Liver (tissue), 9 donors: Measurements from ENCODE around the gene BACH1. TPM values are rescaled to one million over a fixed set of nuclear protein-coding genes. Genes with fewer than 3 reads are reported as not detected.

Source experiments
- DNase-seq: peaks from one replicate; pipeline ENCODE4 v3.0.0-alpha.2; 2017; ENCODE audit warnings: low spot score
- H3K27ac ChIP-seq, 2 donors: one replicate each; pipeline ENCODE4 v1.7.0; 2013; ENCODE audit warnings: inconsistent platforms in 2 of 2, low read length in 2 of 2, control low read depth in 1 of 2, low read depth in 1 of 2, mild to moderate bottlenecking in 1 of 2
- H3K27me3 ChIP-seq, 4 donors: one replicate each; pipeline versions ENCODE4 v1.6.1 to v1.7.0; 2013; ENCODE audit warnings: low read length in 3 of 4, inconsistent platforms in 1 of 4, mild to moderate bottlenecking in 1 of 4, moderate library complexity in 1 of 4; ENCODE audit not compliant: control insufficient read depth in 4 of 4, insufficient read depth in 4 of 4
- H3K36me3 ChIP-seq, 4 donors: one replicate each; pipeline versions ENCODE4 v1.6.1 to v1.7.0; 2013; ENCODE audit warnings: low read length in 3 of 4, mild to moderate bottlenecking in 3 of 4, low read depth in 1 of 4, moderate library complexity in 1 of 4; ENCODE audit not compliant: control insufficient read depth in 4 of 4, insufficient read depth in 3 of 4
- H3K4me1 ChIP-seq, 4 donors: one replicate each; pipeline versions ENCODE4 v1.6.1 to v1.7.0; 2013; ENCODE audit warnings: low read length in 3 of 4, mild to moderate bottlenecking in 3 of 4, moderate library complexity in 1 of 4; ENCODE audit not compliant: control insufficient read depth in 4 of 4, insufficient read depth in 4 of 4
- H3K4me3 ChIP-seq, 3 donors: one replicate each; pipeline versions ENCODE4 v1.6.1 to v1.7.0; 2013; ENCODE audit warnings: low read length in 3 of 3, control low read depth in 1 of 3, low read depth in 1 of 3, mild to moderate bottlenecking in 1 of 3
- H3K9ac ChIP-seq, 2 donors: one replicate each; pipeline ENCODE4 v1.7.0; 2013; ENCODE audit warnings: low read length in 2 of 2, mild to moderate bottlenecking in 2 of 2, moderate library complexity in 2 of 2, control low read depth in 1 of 2, low read depth in 1 of 2
- H3K9me3 ChIP-seq, 4 donors: one replicate each; pipeline versions ENCODE4 v1.6.1 to v1.7.0; 2013; ENCODE audit warnings: low read length in 3 of 4; ENCODE audit not compliant: control insufficient read depth in 4 of 4
- CTCF ChIP-seq: fragments of 150-350 bp; IDR thresholded peaks from 2 replicates; pipeline ENCODE4 v1.5.1; 2017; ENCODE audit warnings: improper control_type of control experiment, low read depth, low read length; ENCODE audit not compliant: missing input control
- EGR1 ChIP-seq, 2 donors: IDR thresholded peaks; 2 replicates each; pipeline ENCODE4 v1.6.1; 2016 to 2018; ENCODE audit warnings: antibody characterized with exemption in 2 of 2, low read depth in 2 of 2
- FOXA1 ChIP-seq: IDR thresholded peaks from 2 replicates; pipeline ENCODE4 v1.6.1; 2016; ENCODE audit warnings: antibody characterized with exemption
- GABPA ChIP-seq, 2 donors: IDR thresholded peaks in 1 of 2; conservative IDR thresholded peaks in 1 of 2; 2 replicates each; pipeline ENCODE4 v1.6.1; 2016; ENCODE audit warnings: antibody characterized with exemption in 2 of 2, mild to moderate bottlenecking in 1 of 2, moderate library complexity in 1 of 2
- HNF4G ChIP-seq: IDR thresholded peaks from 2 replicates; pipeline ENCODE4 v1.6.1; 2016; ENCODE audit warnings: antibody characterized with exemption
- JUND ChIP-seq, 2 donors: IDR thresholded peaks; 2 replicates each; pipeline ENCODE4 v1.6.1; 2016; ENCODE audit warnings: antibody characterized with exemption in 2 of 2
- MAX ChIP-seq: IDR thresholded peaks from 2 replicates; pipeline ENCODE4 v1.6.1; 2016; ENCODE audit warnings: antibody characterized with exemption
- NR2F2 ChIP-seq: IDR thresholded peaks from 2 replicates; pipeline ENCODE4 v1.6.1; 2016; ENCODE audit warnings: antibody characterized with exemption
- RAD21 ChIP-seq, 2 donors: IDR thresholded peaks; 2 replicates each; pipeline ENCODE4 v1.6.1; 2016; ENCODE audit warnings: antibody characterized with exemption in 2 of 2, mild to moderate bottlenecking in 2 of 2
- SP1 ChIP-seq: IDR thresholded peaks from 2 replicates; pipeline ENCODE4 v1.6.1; 2018; ENCODE audit warnings: antibody characterized with exemption, mild to moderate bottlenecking
- TAF1 ChIP-seq: conservative IDR thresholded peaks from 2 replicates; pipeline ENCODE4 v1.6.1; 2016; ENCODE audit warnings: antibody characterized with exemption, mild to moderate bottlenecking
- ZBTB33 ChIP-seq: IDR thresholded peaks from 2 replicates; pipeline ENCODE4 v1.6.1; 2016; ENCODE audit warnings: antibody characterized with exemption
- WGBS: extraction: QIAGEN DNeasy Blood & Tissue Kit; methylation state at CpG from one replicate; pipeline ENCODE4 v1.1.7; 2013; 5-methylcytosine and 5-hydroxymethylcytosine counted together
- polyA plus RNA-seq, 2 donors: library from polyadenylated mRNA; stranded (reverse) in 1 of 2; unstranded in 1 of 2; fragments of 200-250 nt in 1 of 2; fragments of >200 nt in 1 of 2; fragmentation: Nextera tagmentation in 1 of 2; extraction: Ambion mirVana in 1 of 2; gene quantifications; one replicate each; pipeline versions ENCODE4 v1.2.1 to v1.2.3, GENCODE V29; 2013 to 2015
- total RNA-seq, 2 donors: library from RNA; depleted of rRNA; stranded (reverse); fragments of >200 nt; gene quantifications; one replicate each; pipeline ENCODE4 v1.2.3, GENCODE V29; 2014
- TF ChIP-seq, protein P1 (sequence below): IDR thresholded peaks from 2 replicates; pipeline ENCODE4 v1.6.1; 2016; ENCODE audit warnings: antibody characterized with exemption, mild to moderate bottlenecking
- TF ChIP-seq, protein P2 (sequence below): IDR thresholded peaks from 2 replicates; pipeline ENCODE4 v1.6.1; 2016; ENCODE audit warnings: antibody characterized with exemption
- donor health status: healthy.
- donor health status: healthy.
- donor health status: healthy.
- donor health status: healthy.
- donor health status: healthy.

BACH1 gene
- total and polyA plus RNA-seq, 4 donors = 7.5 to 47.1 (median 19.9) TPM

GRCh38 chr21:29303288-29303687 is 4.6 kb downstream of the BACH1 start:
- no peak overlapping the region for H3K4me3 ChIP-seq
- 15% methylated on average over 2 of the region's 2 CpGs for WGBS
- H3K27ac ChIP-seq = no peak overlapping the region
- H3K9ac ChIP-seq = no peak overlapping the region
- no peak for DNase-seq
- no peak for TF ChIP-seq FOXA1
- TF ChIP-seq SP1 = no peak
- TF ChIP-seq, protein P1, sequence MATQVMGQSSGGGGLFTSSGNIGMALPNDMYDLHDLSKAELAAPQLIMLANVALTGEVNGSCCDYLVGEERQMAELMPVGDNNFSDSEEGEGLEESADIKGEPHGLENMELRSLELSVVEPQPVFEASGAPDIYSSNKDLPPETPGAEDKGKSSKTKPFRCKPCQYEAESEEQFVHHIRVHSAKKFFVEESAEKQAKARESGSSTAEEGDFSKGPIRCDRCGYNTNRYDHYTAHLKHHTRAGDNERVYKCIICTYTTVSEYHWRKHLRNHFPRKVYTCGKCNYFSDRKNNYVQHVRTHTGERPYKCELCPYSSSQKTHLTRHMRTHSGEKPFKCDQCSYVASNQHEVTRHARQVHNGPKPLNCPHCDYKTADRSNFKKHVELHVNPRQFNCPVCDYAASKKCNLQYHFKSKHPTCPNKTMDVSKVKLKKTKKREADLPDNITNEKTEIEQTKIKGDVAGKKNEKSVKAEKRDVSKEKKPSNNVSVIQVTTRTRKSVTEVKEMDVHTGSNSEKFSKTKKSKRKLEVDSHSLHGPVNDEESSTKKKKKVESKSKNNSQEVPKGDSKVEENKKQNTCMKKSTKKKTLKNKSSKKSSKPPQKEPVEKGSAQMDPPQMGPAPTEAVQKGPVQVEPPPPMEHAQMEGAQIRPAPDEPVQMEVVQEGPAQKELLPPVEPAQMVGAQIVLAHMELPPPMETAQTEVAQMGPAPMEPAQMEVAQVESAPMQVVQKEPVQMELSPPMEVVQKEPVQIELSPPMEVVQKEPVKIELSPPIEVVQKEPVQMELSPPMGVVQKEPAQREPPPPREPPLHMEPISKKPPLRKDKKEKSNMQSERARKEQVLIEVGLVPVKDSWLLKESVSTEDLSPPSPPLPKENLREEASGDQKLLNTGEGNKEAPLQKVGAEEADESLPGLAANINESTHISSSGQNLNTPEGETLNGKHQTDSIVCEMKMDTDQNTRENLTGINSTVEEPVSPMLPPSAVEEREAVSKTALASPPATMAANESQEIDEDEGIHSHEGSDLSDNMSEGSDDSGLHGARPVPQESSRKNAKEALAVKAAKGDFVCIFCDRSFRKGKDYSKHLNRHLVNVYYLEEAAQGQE = no peak
- TF ChIP-seq, protein P2, sequence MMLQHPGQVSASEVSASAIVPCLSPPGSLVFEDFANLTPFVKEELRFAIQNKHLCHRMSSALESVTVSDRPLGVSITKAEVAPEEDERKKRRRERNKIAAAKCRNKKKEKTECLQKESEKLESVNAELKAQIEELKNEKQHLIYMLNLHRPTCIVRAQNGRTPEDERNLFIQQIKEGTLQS = no peak
- no peak for TF ChIP-seq GABPA (IDR thresholded peaks at IDR 0.05 in 1 of 2, conservative IDR thresholded peaks at IDR 0.05 in 1 of 2)
- no peak for TF ChIP-seq TAF1
- H3K4me1 ChIP-seq = peaks cover 5 to 66% (median 38%) of the 10 kb centered on the region in 4 donors
- H3K27me3 ChIP-seq = no peaks in the 10 kb centered on the region
- no peaks in the 10 kb centered on the region for H3K36me3 ChIP-seq
- H3K9me3 ChIP-seq = no peaks in the 10 kb centered on the region

DNA sequence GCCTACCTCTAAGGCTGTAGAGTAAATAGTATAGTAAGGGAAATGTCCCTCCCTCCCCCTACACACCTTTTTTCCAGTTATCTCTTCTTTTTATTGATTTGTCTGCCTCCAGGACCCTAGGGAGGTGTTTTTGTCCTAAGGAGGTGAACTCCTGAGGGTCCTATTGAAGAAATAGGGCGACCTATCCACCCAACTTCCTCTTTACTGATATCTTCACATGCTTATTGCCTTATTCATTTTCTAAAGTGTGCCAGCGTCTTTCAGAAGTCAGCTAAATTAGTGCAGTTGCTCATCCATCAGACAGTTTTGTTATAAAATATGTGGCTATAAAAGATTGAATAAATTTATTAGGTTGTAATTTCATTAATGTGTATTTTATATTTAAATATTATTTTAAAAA is 5.9 kb downstream of the BACH1 start:
- no peak overlapping the region for H3K9ac ChIP-seq
- no peak overlapping the region for H3K4me3 ChIP-seq
- WGBS = 69% methylated on average over 2 of the region's 2 CpGs
- no peak for DNase-seq
- H3K27me3 ChIP-seq = no peaks in the 10 kb centered on the region
- peaks cover 0 to 2% (median 0%) of the 10 kb centered on the region in 4 donors for H3K36me3 ChIP-seq
- H3K27ac ChIP-seq = no peak overlapping the region
- TF ChIP-seq HNF4G (no peak), CTCF (no peak), EGR1 (IDR thresholded peaks at IDR 0.05; ENCODE audit: low read depth in 2 of 2) (no peak), NR2F2 (no peak), MAX (no peak), RAD21 (IDR thresholded peaks at IDR 0.05) (no peak), JUND (IDR thresholded peaks at IDR 0.05) (no peak), ZBTB33 (no peak), GABPA (IDR thresholded peaks at IDR 0.05 in 1 of 2, conservative IDR thresholded peaks at IDR 0.05 in 1 of 2) (no peak)
- no peaks in the 10 kb centered on the region for H3K9me3 ChIP-seq
- H3K4me1 ChIP-seq = peaks cover 5 to 65% (median 38%) of the 10 kb centered on the region in 4 donors
